HG02981 (cell line): Measurements from ENCODE around the gene PRKAB2.
"Not testable (repeated sequence)": the region's sequence is repeated elsewhere in the genome, so short reads cannot be mapped to it uniquely, and the experiment has no call there.

Source experiments
- ATAC-seq: cut with Tn5 transposase; IDR thresholded peaks from one replicate; pipeline ENCODE4 v1.9.1; 2021; ENCODE audit warnings: mild to moderate bottlenecking, moderate library complexity; ENCODE audit not compliant: unreplicated experiment

The PRKAB2 gene

DNA sequence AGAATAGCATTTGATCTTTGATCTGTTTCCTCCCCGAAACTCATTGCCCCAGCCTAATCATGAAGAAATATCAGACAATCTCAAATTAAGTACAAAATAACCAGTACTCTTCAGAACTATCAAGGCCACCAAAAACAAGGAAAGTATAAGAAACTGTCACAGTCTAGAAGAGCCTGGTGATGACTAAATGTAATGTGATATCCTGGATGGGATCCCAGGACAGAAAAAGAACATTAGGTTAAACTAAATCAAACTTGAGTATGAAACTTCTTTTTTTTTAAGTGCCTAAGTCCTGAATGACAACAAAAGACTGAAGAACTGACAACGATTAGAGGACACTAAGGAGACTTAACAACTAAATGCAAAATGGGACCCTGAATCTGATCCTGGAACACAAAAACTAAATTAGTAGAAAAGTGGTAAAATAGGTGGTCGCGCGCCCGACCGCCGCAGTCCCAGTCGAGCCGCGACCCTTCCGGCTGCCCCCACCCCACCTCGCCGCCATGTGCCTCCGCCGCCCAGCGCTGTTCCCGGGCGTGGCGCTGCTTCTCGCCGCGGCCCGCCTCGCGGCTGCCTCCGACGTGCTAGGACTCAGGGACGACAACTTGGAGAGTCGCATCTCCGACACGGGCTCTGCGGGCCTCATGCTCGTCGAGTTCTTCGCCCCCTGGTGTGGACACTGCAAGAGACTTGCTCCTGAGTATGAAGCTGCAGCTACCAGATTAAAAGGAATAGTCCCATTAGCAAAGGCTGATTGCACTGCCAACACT lies 5.5 kb upstream of the PRKAB2 start:
- ATAC-seq, result no peak

DNA sequence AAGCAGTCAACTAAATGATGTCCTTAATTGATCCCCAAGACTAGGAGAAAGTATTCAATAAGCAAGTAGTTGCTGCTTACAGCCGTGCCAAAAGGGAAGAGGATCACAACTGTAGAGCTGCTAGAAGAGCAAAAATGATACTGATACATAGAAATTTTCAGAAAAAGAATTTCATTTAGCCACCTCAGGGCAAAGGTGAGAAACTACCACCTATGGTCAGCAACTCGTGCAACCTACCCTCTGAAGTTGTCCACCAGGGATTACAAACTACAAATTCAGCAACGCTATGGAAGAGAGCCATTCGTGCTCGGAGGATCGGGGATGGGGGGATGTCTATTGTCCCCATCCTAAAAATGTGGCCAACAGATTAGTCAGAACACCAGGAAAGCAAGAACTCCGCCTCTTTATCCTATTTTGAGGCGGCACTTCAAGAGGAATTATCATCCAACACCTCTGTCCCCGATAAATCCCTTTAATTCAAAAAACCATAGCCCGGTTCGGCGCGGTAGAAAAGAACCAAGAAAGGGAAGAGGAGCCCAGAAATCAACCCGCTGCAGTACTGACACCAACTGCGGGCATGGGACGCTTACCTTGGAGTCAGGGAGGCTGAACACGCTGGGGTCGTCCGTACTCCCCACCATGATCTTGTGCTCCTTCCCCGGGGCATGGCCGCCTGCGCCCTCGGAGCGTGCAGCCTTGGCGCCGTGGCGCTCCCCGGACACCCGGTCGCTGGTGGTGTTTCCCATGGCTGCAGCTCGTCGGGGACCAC lies 687 bp downstream of the PRKAB2 start:
- ATAC-seq, result no peak

DNA sequence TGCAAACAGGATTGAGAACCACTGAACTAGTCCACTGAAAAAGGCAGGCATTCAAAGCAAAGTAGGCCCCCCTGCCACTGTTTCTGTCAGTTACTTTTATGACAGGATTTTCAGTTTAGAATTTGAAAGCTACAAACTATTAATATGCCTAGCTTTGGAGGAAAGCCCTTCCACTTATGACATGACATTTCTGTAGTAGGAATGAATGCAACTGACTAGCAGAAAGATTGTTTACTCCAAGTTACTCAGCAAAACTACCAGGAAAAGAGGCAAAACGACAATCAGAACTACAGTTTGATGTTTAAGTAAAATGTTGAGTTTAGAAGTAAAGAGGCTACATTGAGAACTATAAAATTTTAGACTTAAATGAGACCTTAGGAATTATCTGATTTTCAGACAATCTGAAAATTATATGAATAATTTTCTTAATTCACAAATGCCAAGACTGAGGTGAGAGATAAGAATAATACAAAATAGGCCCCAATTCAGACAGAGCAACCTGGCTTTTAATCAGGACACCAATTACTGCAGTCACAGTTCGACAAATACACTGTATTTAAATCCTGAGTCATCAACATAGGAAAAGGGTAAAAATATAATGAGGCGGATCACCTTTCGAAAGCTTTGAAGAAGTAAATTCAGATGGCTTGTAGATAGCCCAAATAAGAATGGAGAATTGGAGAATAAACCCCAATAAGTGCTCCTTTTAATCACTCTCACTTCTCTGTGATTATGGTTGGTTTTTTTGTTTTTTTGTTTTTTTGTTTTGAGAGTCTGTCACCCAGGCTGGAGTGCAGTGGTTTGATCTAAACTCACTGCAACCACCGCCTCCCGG lies 2.2 kb downstream of the PRKAB2 start:
- ATAC-seq, result no peak

DNA sequence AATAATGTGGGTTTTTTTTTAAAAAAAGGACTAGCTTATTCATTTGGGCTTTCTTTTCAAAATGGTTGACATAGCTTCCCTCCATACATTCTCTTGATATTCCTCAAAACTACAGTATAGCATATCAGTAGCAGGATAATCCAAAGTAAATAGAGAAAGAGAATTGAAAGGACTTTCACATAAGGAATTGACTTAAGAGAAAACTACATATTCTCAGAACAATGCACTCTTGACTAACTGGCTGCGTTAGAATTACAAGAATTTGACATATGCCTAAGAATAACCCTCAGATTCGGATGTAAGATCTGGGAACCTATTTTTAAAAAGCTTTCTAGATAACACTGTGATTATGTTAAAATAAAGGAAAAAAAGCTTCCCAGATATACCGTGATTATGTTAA lies 3.1 kb downstream of the PRKAB2 start:
- ATAC-seq, result no peak

DNA sequence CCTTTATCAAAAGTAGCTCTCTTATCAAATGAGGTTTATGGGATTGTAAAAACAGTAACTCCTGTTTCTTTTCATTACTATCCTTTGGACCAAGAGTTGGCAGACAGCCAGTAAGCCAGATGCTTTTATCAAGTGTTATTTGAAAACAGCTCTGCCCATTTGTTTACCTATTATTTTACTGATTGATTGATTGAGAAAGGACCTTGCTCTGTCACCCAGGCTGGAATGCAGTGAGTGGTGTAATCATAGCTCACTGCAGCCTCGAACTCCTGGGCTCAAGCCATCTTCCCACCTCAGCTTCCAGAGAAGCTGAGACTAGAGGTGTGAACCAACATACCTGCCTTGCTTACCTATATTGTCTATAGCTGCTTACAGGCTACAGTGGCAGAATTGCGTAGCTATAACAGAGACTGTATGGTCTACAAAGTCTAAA lies 3.6 kb downstream of the PRKAB2 start:
- no peak for ATAC-seq

DNA sequence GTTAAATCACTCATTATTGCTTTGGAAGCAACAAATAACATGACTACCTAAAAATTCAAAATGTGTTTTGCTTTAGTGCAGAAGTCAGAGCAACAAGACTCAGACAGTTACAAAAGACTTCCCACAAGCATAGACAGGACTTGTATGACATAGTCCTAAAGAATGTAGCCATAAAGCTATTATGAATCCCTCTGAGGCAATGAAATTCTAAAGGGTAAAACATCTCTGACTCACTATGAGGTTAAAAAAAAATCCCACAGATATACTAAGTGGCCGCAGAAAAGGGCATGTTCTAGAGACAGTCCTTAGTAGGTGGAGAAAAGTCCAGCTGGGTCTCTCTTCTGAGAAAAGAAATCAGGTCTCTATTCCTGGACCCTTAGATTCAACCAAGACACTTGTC lies 4.9 kb downstream of the PRKAB2 start:
- ATAC-seq, result no peak

DNA sequence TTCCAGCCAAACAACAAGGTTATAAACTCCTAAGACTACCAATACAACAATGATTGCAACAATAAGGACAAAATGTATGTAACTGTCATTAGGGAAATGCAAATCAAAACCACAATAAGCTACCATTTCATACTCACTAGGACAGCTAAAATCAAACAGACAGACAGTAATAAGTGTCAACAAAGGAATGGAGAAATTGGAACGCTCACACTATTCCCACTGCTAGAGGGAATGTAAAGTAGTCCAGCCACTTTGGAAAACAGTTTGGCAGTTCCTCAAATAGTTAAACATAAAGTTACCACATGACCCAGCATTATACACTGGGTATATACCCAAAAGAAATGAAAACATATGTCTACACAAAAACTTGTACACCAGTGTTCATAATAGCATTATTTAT lies 9.3 kb downstream of the PRKAB2 start:
- ATAC-seq, result no peak

DNA sequence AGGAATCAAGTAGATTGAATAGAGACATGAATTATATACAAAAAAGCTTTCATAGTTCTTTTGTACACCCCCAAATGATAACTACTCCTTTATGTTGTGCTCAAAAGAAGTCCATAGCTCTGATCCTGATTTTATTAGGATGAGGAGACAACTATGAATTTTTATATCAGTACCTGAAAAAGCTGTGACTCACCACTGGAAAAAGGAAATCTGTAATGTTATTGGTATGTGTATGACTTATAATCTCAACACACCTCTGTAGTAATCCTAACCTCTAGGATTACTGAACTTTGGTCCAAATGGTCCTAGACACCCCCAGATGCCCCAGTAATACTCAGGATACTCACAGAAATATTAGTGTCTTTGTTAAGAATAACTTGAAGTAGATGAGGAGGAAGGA lies 10.2 kb downstream of the PRKAB2 start:
- no peak for ATAC-seq

DNA sequence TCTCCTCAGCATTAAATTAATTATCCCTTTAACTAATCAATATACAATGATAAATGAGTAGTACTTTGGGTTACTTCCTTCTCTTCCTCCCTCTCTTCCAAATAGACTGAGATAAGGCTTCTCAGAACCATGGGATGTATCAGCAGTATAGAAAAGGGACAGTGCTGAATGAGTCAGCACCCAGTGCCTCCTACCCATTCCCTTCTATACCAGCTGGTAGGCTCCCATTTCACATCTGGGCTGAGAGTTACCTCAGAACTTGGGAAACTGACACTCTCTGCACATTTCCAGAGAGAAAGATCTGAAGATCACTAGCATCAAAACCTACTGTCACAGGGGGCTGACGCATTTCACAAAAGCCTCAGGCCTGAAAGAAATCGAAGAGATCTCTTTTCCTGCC lies 15.2 kb downstream of the PRKAB2 start:
- ATAC-seq, result not testable (repeated sequence)

DNA sequence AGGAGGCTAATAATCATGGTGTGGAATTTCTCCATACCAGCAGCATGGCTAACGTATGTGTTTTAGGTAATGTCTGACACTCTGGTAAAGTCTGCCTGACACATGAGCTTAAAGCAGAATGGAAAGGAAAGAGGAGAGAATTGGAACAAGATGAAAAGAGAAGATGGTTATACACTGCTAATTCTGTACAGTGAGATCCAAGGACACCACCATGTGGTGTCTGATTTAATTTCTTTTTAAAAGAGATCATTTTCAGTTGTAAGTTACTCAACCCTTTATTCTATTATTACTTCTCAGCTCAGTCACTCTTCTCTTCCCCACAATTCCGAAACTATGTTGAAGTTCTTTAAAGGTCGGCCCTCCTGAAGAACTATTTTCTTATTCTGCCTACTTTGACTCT lies 15.6 kb downstream of the PRKAB2 start:
- ATAC-seq, result no peak

DNA sequence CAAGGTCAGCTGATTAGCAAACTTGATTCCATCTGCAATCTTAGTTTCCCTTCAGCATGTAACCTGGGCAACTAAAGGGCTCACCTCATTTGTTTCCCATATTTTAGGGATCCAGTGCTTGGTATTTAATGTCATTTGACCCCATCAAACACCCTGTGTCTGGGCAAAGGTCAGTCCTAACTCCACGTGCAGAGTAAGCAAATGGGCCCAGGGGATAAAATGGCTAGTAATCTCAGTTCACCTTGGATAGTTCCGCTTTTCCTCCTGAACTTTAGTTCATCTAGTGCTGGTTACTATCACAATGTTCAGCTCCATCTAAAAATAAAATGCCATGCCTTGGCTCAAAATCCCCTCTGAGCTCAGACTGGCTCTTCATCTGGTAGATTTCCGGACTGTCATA lies 19.5 kb downstream of the PRKAB2 start:
- no peak for ATAC-seq

DNA sequence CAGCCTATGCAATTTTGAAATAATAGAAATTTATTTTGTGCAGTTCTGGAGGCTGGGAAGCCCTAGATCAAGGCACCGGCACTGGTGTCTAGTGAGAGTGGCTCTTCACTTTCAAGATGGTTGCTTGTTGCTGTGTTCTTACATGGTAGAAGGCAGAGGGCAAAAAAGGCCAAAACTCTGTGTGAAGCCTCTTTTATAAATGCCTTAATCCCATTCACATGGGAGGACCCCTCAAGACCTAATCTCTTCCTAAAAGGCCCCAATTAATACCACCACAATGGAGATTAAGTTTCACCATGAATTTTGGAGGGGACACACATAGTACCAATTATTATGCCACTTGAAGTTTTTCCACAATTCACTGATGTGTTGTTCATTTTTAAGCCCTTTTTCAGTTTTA lies 21.0 kb downstream of the PRKAB2 start:
- ATAC-seq, result no peak

DNA sequence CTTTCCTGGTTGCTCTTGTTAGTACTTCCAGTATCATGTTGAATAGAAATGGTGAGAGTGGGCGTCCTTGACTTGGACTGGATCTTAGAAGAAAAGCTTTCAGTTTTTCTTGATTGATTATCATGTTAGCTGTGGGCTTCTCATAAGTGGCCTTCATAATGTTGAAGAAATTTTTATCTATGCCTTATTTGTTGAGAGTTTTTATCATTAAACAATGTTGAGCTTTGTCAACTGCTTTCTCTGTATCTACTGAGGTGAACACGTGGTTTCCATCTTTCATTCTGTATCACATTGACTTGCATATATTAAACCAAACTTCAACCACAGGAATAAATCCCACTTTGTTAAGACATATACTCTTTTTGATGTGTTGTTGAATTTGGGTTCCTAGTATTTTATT lies 29.4 kb downstream of the PRKAB2 start:
- no peak for ATAC-seq

DNA sequence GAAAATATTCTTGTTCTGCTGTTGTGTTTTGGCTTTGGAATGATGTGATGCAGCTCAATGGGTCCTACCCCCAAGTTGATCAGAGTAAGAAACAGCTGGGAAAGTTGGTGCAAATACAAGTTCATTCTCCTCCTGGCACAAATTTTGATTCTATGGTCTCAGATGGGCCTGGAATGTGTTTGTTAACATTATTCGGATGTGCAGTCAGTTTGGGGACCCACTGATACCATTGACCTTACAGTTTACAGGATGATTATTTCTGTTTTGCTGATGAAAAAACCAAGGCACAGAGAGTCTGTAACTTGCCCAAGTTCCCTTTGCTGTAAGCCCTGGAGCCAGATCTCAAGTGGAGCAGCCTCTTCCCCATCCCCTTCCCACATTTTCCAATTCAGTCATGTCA lies 41.5 kb downstream of the PRKAB2 start:
- ATAC-seq, result not testable (repeated sequence)

DNA sequence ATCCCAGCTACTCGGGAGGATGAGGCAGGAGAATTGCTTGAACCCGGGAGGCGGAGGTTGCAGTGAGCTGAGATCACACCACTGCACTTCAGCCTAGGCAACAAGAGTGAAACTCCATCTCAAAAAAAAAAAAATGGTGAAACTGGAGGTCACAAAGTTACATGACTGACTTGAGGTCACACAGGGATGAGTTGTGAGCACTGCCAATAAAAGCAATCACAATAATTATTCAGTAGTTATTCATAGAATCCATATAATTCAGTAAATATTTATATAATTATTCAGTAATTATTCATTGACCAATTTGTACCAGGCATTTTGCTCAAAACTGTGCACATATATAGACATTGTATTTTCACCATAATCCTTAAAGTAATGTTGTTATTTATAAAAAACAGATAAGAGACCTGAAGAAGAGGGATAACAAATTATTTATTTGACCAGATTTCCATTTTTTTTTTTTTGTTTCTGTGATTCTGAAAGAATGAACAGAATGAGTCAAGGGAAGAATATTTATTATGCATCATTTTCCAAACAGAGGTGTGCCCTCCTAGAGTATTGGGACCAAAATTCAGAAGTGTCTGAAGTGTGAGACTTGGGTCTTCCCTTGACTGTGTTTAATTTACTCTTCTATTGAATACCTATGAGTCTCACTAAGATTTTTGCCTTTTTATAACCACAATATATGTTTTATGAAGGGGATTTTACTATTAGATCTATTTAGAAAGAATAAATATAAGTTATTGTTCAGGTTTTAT lies 43.0 kb downstream of the PRKAB2 start:
- ATAC-seq, result no peak

DNA sequence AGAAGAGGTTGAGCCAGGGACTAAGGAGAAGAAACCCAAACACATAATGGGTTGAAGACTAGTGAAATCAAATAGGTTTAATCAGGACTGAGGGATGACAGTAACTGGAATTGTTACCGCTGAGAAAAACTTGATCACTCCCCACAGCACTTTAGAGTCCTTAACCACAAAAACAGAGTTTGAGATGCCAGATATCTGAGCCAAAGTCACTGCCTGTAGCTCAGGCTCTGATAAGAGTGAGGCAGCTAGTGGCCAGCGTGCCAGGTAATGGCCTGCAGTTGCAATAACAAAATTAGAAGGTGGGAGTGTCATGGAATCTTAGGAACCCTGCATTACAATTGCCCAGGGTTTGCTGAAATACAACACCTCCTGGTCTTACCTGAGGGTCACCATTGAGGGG lies 48.0 kb downstream of the PRKAB2 start:
- ATAC-seq, result no peak

DNA sequence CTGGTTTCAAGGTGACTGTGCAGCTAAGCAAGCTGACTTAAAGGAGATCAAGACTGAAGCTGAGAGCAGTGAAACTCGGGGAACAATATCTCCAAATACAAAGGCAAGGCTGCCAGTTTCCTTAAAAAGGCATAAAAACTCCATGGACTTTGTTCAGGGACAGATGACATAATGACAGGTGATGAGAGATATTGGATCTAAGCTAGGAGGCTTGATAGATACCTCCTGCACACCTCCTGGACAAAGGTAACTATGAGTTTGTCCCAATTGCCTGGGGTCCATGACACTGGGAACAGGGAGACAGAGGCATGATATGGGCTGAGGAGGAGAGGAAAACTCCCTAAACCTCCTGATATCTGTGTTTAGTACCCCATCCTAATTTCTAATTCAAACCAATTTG lies 55.2 kb downstream of the PRKAB2 start:
- ATAC-seq, result no peak

DNA sequence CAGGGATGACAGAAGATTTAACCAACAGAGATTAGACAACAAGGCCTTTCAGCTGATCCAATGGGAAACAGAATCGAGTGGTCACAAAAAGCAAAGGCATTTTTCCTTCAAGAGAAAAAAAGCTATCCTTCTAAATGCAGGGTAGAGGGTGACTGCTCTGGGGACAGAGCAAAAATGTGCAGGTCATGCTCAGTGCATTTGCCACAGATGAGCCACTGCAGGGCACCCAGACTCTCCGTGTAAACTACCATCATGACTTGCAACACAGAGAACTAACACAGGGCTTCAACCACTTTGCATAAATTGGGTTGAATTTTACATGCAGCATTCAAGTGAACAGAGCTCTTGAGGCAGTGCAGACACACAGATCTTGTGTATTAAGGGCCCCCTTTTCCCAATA lies 56.8 kb downstream of the PRKAB2 start:
- ATAC-seq, result no peak

DNA sequence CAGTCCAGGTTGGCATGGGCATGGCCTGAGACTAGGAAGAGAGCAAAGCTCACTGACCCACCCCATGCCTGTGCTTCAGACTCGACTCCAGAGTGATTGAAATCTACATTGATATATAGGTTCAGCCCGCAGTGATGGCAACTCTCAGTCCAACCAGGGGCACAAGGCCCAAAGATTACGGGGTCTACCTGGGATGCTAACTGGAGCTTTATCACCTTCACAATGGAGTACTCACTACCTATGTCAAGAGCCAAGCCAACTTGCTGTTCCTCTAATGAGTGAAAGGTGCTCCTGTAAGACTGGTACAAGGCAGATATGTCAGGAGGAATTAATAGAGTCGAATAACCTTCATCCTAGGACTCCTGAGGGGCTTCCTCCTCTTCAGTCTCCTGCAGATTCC lies 57.2 kb downstream of the PRKAB2 start:
- ATAC-seq, result not testable (repeated sequence)

DNA sequence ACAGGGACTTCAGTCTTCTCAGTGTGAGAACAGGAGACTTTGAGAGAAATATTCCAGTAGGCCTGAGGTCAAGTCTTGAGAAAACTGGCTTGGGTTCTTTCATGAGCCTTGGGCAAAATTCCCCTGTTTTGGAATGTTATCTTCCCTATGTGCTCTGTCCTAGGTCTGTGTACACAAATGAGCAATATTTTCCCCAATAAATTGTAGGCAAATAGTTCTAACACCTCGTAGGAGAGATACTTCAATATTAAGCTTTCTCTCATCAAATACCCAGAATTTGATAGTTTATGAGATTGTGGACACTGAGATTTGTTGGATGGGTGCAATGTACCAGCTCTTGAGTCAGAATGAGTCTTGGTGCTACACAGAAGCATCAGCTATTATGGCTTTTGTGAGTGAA lies 57.9 kb downstream of the PRKAB2 start:
- not testable (repeated sequence) for ATAC-seq
